PC-9 (cell line): Measurements from ENCODE around the gene ARHGAP8.

Source experiments
- CTCF ChIP-seq: fragments of 200-600 bp; sonication (generic); conservative IDR thresholded peaks from 2 replicates; pipeline ENCODE4 v1.6.1; 2017; ENCODE audit warnings: mixed run types, antibody characterized with exemption, mild to moderate bottlenecking, moderate library complexity
- EZH2 ChIP-seq: fragments of 200-600 bp; sonication (generic); IDR thresholded peaks from 2 replicates; pipeline ENCODE4 v1.8.0; 2017; ENCODE audit warnings: antibody characterized with exemption, low read depth

DNA sequence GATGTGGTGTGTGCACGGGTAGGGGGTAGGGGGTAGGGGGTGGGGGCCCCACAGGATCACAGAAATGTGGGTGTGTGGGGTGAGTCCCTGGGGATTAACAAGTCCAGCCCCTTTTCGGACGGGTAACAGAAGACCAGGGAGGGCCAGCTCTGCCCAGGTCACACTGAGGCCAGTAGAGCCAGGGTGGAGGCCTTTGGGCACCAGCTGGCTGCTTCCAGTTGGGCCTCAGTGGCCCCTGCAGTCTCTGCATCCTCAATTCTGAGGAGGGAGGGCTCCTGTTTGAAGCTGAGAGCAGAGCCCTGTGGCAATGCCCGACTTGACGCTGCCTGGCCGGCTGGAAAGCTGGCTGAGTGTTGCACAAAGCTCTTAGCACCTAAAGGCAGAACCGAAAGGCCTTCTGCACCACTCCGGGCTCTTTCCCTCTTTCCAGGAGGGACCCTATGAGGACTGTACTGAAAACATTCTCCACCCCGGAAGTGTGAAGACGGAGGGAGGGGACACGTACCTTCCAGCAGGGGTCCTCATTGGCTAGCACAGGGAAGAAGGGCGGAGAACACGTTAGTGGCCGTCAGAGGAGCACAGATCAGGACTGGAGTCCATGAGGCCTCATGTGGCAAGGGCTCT lies 137.0 kb downstream of the ARHGAP8 start:
- TF ChIP-seq CTCF: no peak
- no peak for TF ChIP-seq EZH2
